Prostate gland (tissue), 2 donors: ENCODE results near the gene GSKIP. TPM values are rescaled to one million over a fixed set of nuclear protein-coding genes. Genes with fewer than 3 reads are reported as not detected.

Experiments
- DNase-seq: peaks from one replicate; pipeline ENCODE4 v3.0.0-alpha.2; 2019; ENCODE audit warnings: low spot score
- H3K27ac ChIP-seq, 2 donors: fragments of 200-600 bp; sonication (generic); 2 replicates each; pipeline ENCODE4 v1.5.1; 2017 to 2019
- H3K27me3 ChIP-seq: fragments of 200-600 bp; sonication (generic); replicated peaks from 2 replicates; pipeline ENCODE4 v1.5.1; 2019; ENCODE audit not compliant: insufficient read depth
- H3K36me3 ChIP-seq, 2 donors: fragments of 200-600 bp; sonication (generic); 1 replicate in 1 of 2; 2 replicates in 1 of 2; pipeline versions ENCODE4 v1.5.1 to v1.8.1; 2017 to 2019
- H3K4me1 ChIP-seq: fragments of 200-600 bp; sonication (generic); replicated peaks from 2 replicates; pipeline ENCODE4 v1.5.1; 2019
- H3K4me3 ChIP-seq, 2 donors: fragments of 200-600 bp; sonication (generic); 2 replicates each; pipeline ENCODE4 v1.5.1; 2017 to 2019
- H3K9me3 ChIP-seq: fragments of 200-600 bp; sonication (generic); 2 replicates; pipeline ENCODE4 v1.5.1; 2017
- CTCF ChIP-seq, 4 experiments: fragments of 200-600 bp in 2 of 4; fragments of 450-650 bp in 2 of 4; sonication (generic) in 2 of 4; IDR thresholded peaks; 1 replicate in 3 of 4; 2 replicates in 1 of 4; pipeline ENCODE4 v1.5.1; 2016 to 2019; ENCODE audit warnings: antibody characterized with exemption in 4 of 4, mild to moderate bottlenecking in 2 of 4, moderate library complexity in 2 of 4
- POLR2A ChIP-seq: fragments of 450-650 bp; IDR thresholded peaks from one replicate; pipeline ENCODE4 v1.6.1; 2016; ENCODE audit warnings: antibody characterized with exemption, mild to moderate bottlenecking
- POLR2AphosphoS5 ChIP-seq: sonication (generic); formaldehyde crosslinking; IDR thresholded peaks from one replicate; pipeline ENCODE4 v1.6.1; 2017; ENCODE audit warnings: antibody characterized with exemption
- WGBS: methylation state at CpG from one replicate; pipeline ENCODE4 v1.1.5; 2018; 5-methylcytosine and 5-hydroxymethylcytosine counted together
- intact Hi-C: fragments of 100-400 bp; cut with DNase I; formaldehyde crosslinking; loops from one replicate; pipeline ENCODE4 v1.14.2; 2022
- total RNA-seq, 2 donors: library from RNA; depleted of rRNA; stranded (reverse); fragments of >200 nt; gene quantifications; one replicate each; pipeline ENCODE4 v1.1.0, GENCODE V29; 2016

Gene GSKIP
- total RNA-seq, 2 donors from 2014 or later: 10.7 to 28.9 TPM

- Histone ChIP-seq H3K36me3 (no peaks in the 10 kb centered on the region), H3K9me3 (no peaks in the 10 kb centered on the region), H3K27ac (no peak overlapping the region), H3K4me3 (no peak overlapping the region), H3K4me1 (no peaks in the 10 kb centered on the region), H3K27me3 (no peaks in the 10 kb centered on the region)
- DNase-seq: no peak
- intact Hi-C loops: no loop called here
- 90% methylated on average over 5 of the region's 5 CpGs for WGBS
- TF ChIP-seq POLR2AphosphoS5 (no peak), POLR2A (no peak), CTCF (IDR thresholded peaks at IDR 0.05) (no peak)
Observed at GRCh38 chr14:96370528-96370927, 7.2 kb downstream of the GSKIP start.

- no peaks in the 10 kb centered on the region for H3K4me1 ChIP-seq
- intact Hi-C loops: no loop called here
- no peaks in the 10 kb centered on the region for H3K27me3 ChIP-seq
- H3K27ac ChIP-seq: no peak overlapping the region
- no peak for TF ChIP-seq POLR2A
- no peak for TF ChIP-seq POLR2AphosphoS5
- no peak for TF ChIP-seq CTCF (IDR thresholded peaks at IDR 0.05)
- H3K4me3 ChIP-seq: no peak overlapping the region
- no peaks in the 10 kb centered on the region for H3K9me3 ChIP-seq
- WGBS: 87% methylated on average over 3 of the region's 3 CpGs
- no peaks in the 10 kb centered on the region for H3K36me3 ChIP-seq
- DNase-seq: no peak
Observed at GRCh38 chr14:96373538-96373937, 10.2 kb downstream of the GSKIP start.

- intact Hi-C loops: no loop called here
- H3K4me1 ChIP-seq: no peaks in the 10 kb centered on the region
- DNase-seq: no peak
- H3K36me3 ChIP-seq: no peaks in the 10 kb centered on the region
- TF ChIP-seq POLR2AphosphoS5 (no peak), CTCF (IDR thresholded peaks at IDR 0.05) (no peak), POLR2A (no peak)
- H3K27me3 ChIP-seq: no peaks in the 10 kb centered on the region
- no peak overlapping the region for H3K27ac ChIP-seq
- no peaks in the 10 kb centered on the region for H3K9me3 ChIP-seq
- 92% methylated on average over 3 of the region's 3 CpGs for WGBS
- no peak overlapping the region for H3K4me3 ChIP-seq
Observed at GRCh38 chr14:96376093-96376492, 12.8 kb downstream of the GSKIP start.

- Histone ChIP-seq H3K36me3 (peaks cover 0 to 6% of the 10 kb centered on the region in 2 donors), H3K27me3 (no peaks in the 10 kb centered on the region), H3K9me3 (no peaks in the 10 kb centered on the region), H3K4me3 (no peak overlapping the region), H3K4me1 (no peaks in the 10 kb centered on the region), H3K27ac (no peak overlapping the region)
- TF ChIP-seq POLR2AphosphoS5 (no peak), CTCF (IDR thresholded peaks at IDR 0.05) (no peak), POLR2A (no peak)
- 97% methylated on average over 3 of the region's 3 CpGs for WGBS
- DNase-seq: no peak
- intact Hi-C loops: no loop called here
Observed at GRCh38 chr14:96380735-96381134, 17.4 kb downstream of the GSKIP start.

- Histone ChIP-seq H3K4me1 (no peaks in the 10 kb centered on the region), H3K27me3 (no peaks in the 10 kb centered on the region), H3K27ac (no peak overlapping the region), H3K9me3 (no peaks in the 10 kb centered on the region), H3K36me3 (peaks cover 0 to 6% of the 10 kb centered on the region in 2 donors), H3K4me3 (no peak overlapping the region)
- WGBS: 70% methylated on average over 2 of the region's 2 CpGs
- intact Hi-C loops: no loop called here
- TF ChIP-seq CTCF (IDR thresholded peaks at IDR 0.05) (no peak), POLR2A (no peak)
- DNase-seq: no peak
Observed at GRCh38 chr14:96383445-96383844, 20.1 kb downstream of the GSKIP start.
